Brain microvascular endothelial cell (primary cell): ENCODE results near the gene MYH7.

Experiments
- DNase-seq: peaks from one replicate; pipeline ENCODE4 v3.0.0-alpha.2; 2020
- H3K27ac ChIP-seq: fragments of 250-450 bp; sonication (Bioruptor Pico); 2 replicates; pipeline ENCODE4 v1.5.1; 2020; ENCODE audit warnings: mild to moderate bottlenecking, moderate library complexity
- H3K27me3 ChIP-seq: fragments of 250-450 bp; sonication (Bioruptor Pico); replicated peaks from 2 replicates; pipeline ENCODE4 v1.5.1; 2020; ENCODE audit warnings: mild to moderate bottlenecking
- H3K36me3 ChIP-seq: fragments of 250-450 bp; sonication (Bioruptor Pico); replicated peaks from 2 replicates; pipeline ENCODE4 v1.5.1; 2020; ENCODE audit warnings: mild to moderate bottlenecking
- H3K4me3 ChIP-seq: 2 replicates; pipeline ENCODE4 v1.5.1; 2011; ENCODE audit warnings: low read depth, mild to moderate bottlenecking, control low read depth, low read length, moderate library complexity
- CTCF ChIP-seq: IDR thresholded peaks from 2 replicates; pipeline ENCODE4 v1.5.1; 2011; ENCODE audit warnings: low read depth, mild to moderate bottlenecking, moderate library complexity, low read length, control low read depth, inconsistent platforms; ENCODE audit errors: missing control alignments
- in situ Hi-C: cut with HindIII; loops from 2 replicates; pipeline ENCODE4 v1.10.0; 2017; ENCODE audit warnings: low sequenced_read_pairs, low pct_ligation_motif_present

Gene MYH7

GRCh38 chr14:23433457-23433856 is 2.0 kb downstream of the MYH7 start:
- no peaks in the 10 kb centered on the region for H3K36me3 ChIP-seq
- no peak for DNase-seq
- no peak overlapping the region for H3K27ac ChIP-seq
- no peak for TF ChIP-seq CTCF
- in situ Hi-C loops, result no loop called here
- no peaks in the 10 kb centered on the region for H3K27me3 ChIP-seq
- no peak overlapping the region for H3K4me3 ChIP-seq

GRCh38 chr14:23432946-23433345 is 2.5 kb downstream of the MYH7 start:
- Histone ChIP-seq H3K4me3 (no peak overlapping the region), H3K27me3 (no peaks in the 10 kb centered on the region), H3K36me3 (no peaks in the 10 kb centered on the region), H3K27ac (no peak overlapping the region)
- no peak for TF ChIP-seq CTCF
- in situ Hi-C loops, result no loop called here
- no peak for DNase-seq

GRCh38 chr14:23432102-23432925 is 3.1 kb downstream of the MYH7 start:
- H3K36me3 ChIP-seq, result no peaks in the 10 kb centered on the region
- in situ Hi-C loops, result no loop called here
- DNase-seq, result no peak
- no peak overlapping the region for H3K4me3 ChIP-seq
- H3K27ac ChIP-seq, result no peak overlapping the region
- TF ChIP-seq CTCF, result no peak
- no peaks in the 10 kb centered on the region for H3K27me3 ChIP-seq

- in situ Hi-C loops, result no loop called here
- no peak for DNase-seq
- no peak overlapping the region for H3K4me3 ChIP-seq
- no peak for TF ChIP-seq CTCF
- no peak overlapping the region for H3K27ac ChIP-seq
- no peaks in the 10 kb centered on the region for H3K36me3 ChIP-seq
- H3K27me3 ChIP-seq, result no peaks in the 10 kb centered on the region
Measured at GRCh38 chr14:23431486-23431885, 4.0 kb downstream of the MYH7 start.

GRCh38 chr14:23430723-23431085 is 4.8 kb downstream of the MYH7 start:
- H3K4me3 ChIP-seq, result no peak overlapping the region
- no peak overlapping the region for H3K27ac ChIP-seq
- DNase-seq, result peak; percentile 27
- in situ Hi-C loops, result no loop called here
- no peaks in the 10 kb centered on the region for H3K36me3 ChIP-seq
- H3K27me3 ChIP-seq, result no peaks in the 10 kb centered on the region
- no peak for TF ChIP-seq CTCF
